Measurements from ENCODE around the gene ATP2B2. TPM values are rescaled to one million over a fixed set of nuclear protein-coding genes. Genes with fewer than 3 reads are reported as not detected.
A peak's percentile ranks its signal among the peaks of the same experiment; 100 is the strongest.
"Not testable (repeated sequence)": the region's sequence is repeated elsewhere in the genome, so short reads cannot be mapped to it uniquely, and the experiment has no call there.

Gene ATP2B2
- under 1 TPM; 0.34 to 0.89 (median 0.46) TPM for polyA plus RNA-seq (ENCODE audit: insufficient read length in 4 of 4)

GRCh38 chr3:10505050-10505790, at the start of gene ATP2B2:
Gene ATP2B2, minus strand, starts transcription at chr3:10505586. Its CDS starts 56,043 bp downstream, at chr3:10449543.
- peak in 2 of 4 donors; percentile 16 to 24 for DNase-seq (ENCODE audit: low read depth in 4 of 4, low spot score in 3 of 4)

- DNase-seq (ENCODE audit: low read depth in 4 of 4, low spot score in 3 of 4): no peak
Measured at GRCh38 chr3:10554746-10555145, 49.4 kb upstream of the ATP2B2 start.

- DNase-seq (ENCODE audit: low read depth in 4 of 4, low spot score in 3 of 4): no peak
Measured at GRCh38 chr3:10554236-10554611, 48.8 kb upstream of the ATP2B2 start.

GRCh38 chr3:10553591-10554235, 48.3 kb upstream of the ATP2B2 start:
- no peak for DNase-seq (ENCODE audit: low read depth in 4 of 4, low spot score in 3 of 4)

GRCh38 chr3:10552631-10552943, 47.2 kb upstream of the ATP2B2 start:
- no peak for DNase-seq (ENCODE audit: low read depth in 4 of 4, low spot score in 3 of 4)

- no peak for DNase-seq (ENCODE audit: low read depth in 4 of 4, low spot score in 3 of 4)
Measured at GRCh38 chr3:10551821-10552630, 46.6 kb upstream of the ATP2B2 start.

- no peak for DNase-seq (ENCODE audit: low read depth in 4 of 4, low spot score in 3 of 4)
Measured at GRCh38 chr3:10551139-10551538, 45.8 kb upstream of the ATP2B2 start.

- DNase-seq (ENCODE audit: low read depth in 4 of 4, low spot score in 3 of 4): no peak
Measured at GRCh38 chr3:10550705-10551104, 45.3 kb upstream of the ATP2B2 start.

- DNase-seq (ENCODE audit: low read depth in 4 of 4, low spot score in 3 of 4): no peak
Measured at GRCh38 chr3:10549617-10550230, 44.3 kb upstream of the ATP2B2 start.

- no peak for DNase-seq (ENCODE audit: low read depth in 4 of 4, low spot score in 3 of 4)
Measured at GRCh38 chr3:10548992-10549391, 43.6 kb upstream of the ATP2B2 start.

GRCh38 chr3:10547841-10548783, 42.7 kb upstream of the ATP2B2 start:
- no peak for DNase-seq (ENCODE audit: low read depth in 4 of 4, low spot score in 3 of 4)

- no peak for DNase-seq (ENCODE audit: low read depth in 4 of 4, low spot score in 3 of 4)
Measured at GRCh38 chr3:10547413-10547812, 42.0 kb upstream of the ATP2B2 start.

- DNase-seq (ENCODE audit: low read depth in 4 of 4, low spot score in 3 of 4): no peak
Measured at GRCh38 chr3:10546820-10547263, 41.5 kb upstream of the ATP2B2 start.

- DNase-seq (ENCODE audit: low read depth in 4 of 4, low spot score in 3 of 4): no peak
Measured at GRCh38 chr3:10546181-10546624, 40.8 kb upstream of the ATP2B2 start.

- no peak for DNase-seq (ENCODE audit: low read depth in 4 of 4, low spot score in 3 of 4)
Measured at GRCh38 chr3:10542518-10542917, 37.1 kb upstream of the ATP2B2 start.

- not testable (repeated sequence) for DNase-seq (ENCODE audit: low read depth in 4 of 4, low spot score in 3 of 4)
Measured at GRCh38 chr3:10540347-10540746, 35.0 kb upstream of the ATP2B2 start.

- no peak for DNase-seq (ENCODE audit: low read depth in 4 of 4, low spot score in 3 of 4)
Measured at GRCh38 chr3:10534066-10534465, 28.7 kb upstream of the ATP2B2 start.

- DNase-seq (ENCODE audit: low read depth in 4 of 4, low spot score in 3 of 4): no peak
Measured at GRCh38 chr3:10533737-10534023, 28.3 kb upstream of the ATP2B2 start.

GRCh38 chr3:10532939-10533736, 27.8 kb upstream of the ATP2B2 start:
- no peak for DNase-seq (ENCODE audit: low read depth in 4 of 4, low spot score in 3 of 4)

Data from left renal pelvis (tissue), 4 donors.